Mammary epithelial cell (primary cell): ENCODE results near the gene ZNRD2.

Experiments used
- EZH2 ChIP-seq: IDR thresholded peaks from 2 replicates; pipeline ENCODE4 v1.6.1; 2012; ENCODE audit warnings: low read length, inconsistent platforms, borderline replicate concordance
- TF ChIP-seq, protein P1 (sequence below), 2 donors: IDR thresholded peaks in 1 of 2; conservative IDR thresholded peaks in 1 of 2; 2 replicates each; pipeline ENCODE4 v1.5.1; 2011 to 2012; ENCODE audit warnings: inconsistent platforms in 2 of 2, low read length in 2 of 2, mild to moderate bottlenecking in 2 of 2, control low read depth in 1 of 2, low read depth in 1 of 2; ENCODE audit not compliant: insufficient read depth in 1 of 2; ENCODE audit errors: extremely low read depth in 1 of 2

DNA sequence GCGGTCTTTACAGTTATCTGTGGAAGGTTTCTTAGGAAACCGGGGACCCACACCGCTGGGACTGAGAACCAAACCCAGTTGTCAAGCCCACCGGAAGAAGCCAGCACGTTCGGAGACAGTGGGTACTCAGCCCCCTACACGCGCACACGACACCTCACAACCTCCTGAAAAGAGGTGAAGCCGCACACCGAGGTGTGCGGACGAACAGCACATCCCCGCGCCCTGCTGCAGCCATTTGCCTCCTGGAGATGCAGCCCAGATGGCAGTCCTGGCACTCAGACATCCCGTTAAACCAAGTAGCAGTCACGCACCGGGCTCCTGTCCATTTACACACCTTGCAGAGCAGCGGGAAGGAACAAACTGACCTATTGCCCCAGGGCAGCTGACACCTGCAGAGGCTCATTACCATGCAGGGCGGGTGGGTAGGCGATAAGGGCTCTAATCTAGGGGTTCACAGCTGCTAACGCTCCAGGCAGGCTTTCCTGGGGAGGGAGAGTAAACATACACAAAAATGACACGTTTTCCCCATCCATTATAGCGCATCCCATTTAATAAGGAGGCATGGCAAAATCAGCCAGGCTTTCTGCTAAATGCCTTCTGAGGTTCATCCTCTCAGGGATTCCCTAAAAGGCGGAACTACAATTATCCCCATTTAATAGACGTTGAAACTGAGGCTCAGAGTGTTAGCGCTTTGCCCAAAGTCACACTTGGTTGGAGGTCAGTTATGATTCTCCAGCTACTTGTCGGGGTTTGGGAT lies 4.7 kb downstream of the ZNRD2 start:
- TF ChIP-seq, protein P1, sequence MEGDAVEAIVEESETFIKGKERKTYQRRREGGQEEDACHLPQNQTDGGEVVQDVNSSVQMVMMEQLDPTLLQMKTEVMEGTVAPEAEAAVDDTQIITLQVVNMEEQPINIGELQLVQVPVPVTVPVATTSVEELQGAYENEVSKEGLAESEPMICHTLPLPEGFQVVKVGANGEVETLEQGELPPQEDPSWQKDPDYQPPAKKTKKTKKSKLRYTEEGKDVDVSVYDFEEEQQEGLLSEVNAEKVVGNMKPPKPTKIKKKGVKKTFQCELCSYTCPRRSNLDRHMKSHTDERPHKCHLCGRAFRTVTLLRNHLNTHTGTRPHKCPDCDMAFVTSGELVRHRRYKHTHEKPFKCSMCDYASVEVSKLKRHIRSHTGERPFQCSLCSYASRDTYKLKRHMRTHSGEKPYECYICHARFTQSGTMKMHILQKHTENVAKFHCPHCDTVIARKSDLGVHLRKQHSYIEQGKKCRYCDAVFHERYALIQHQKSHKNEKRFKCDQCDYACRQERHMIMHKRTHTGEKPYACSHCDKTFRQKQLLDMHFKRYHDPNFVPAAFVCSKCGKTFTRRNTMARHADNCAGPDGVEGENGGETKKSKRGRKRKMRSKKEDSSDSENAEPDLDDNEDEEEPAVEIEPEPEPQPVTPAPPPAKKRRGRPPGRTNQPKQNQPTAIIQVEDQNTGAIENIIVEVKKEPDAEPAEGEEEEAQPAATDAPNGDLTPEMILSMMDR (conservative IDR thresholded peaks at IDR 0.05 in 1 of 2, IDR thresholded peaks at IDR 0.05 in 1 of 2; ENCODE audit: extremely low read depth in 1 of 2, insufficient read depth in 1 of 2, low read depth in 1 of 2, low read length in 2 of 2), result no peak
- no peak for TF ChIP-seq EZH2
